ENCODE data around the gene HIGD1B.
"Not testable (repeated sequence)": the region's sequence is repeated elsewhere in the genome, so short reads cannot be mapped to it uniquely, and the experiment has no call there.

The HIGD1B gene

DNA sequence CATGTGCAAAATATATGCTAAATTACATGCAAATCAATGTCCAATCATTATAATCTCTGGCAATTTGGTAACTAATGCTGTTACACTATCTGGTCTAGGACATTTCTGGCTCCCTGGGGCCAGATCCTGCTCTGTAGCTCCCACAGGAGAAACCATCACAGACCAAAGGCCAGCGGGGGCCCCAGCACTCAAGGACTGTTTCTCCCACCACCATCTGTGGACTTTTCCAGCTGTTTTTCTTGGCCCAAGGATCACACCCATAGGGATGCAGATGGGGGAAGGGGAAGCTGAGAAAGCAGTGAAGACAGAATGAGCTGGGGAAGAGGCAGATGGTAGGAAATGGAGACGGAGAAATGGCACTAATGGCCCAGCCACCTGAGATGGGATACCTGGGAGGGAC lies at the start of gene HIGD1B:
Gene HIGD1B, plus strand, starts transcription at position 298 of the 400 bp plus-strand sequence. CDS start 270 bp downstream, outside the sequence.
- DNase-seq = no peak

DNA sequence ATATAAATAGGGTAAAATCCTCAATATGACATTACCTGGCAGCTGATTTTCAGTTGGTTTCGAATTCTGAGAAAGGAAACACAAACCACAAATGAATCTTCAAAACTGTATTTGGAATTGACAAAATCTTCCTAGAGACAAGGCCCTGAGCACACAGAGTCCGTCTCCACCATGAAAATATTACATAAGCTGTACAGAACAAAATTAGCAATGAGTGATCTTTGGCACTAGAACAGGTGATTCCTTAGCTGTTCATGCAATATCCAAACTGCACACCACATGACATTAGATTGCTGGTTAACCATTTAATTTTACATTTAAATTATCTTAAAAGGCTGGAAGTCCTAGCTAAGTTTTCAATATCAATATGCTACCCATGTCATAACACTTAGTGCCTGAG lies 49.3 kb upstream of the HIGD1B start:
- DNase-seq = no peak

DNA sequence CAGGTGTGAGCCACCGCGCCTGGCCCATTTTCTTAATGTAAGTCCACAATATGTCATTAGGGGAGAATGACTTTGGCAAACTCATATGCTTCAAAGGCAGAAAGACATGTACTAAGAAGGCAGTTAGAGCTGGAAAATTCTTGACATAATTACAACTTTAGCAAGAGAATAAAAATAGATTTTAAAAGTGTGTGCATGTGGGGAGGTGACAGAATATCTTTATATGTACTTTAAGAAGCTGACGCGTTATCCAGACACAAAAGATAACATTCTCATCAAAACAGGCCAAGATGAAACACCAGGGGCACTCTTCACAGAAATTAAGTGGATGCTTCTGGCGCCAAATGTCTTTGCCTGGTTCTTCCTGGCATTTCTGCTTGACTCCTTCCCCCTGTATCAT lies 45.8 kb upstream of the HIGD1B start:
- no peak for DNase-seq

DNA sequence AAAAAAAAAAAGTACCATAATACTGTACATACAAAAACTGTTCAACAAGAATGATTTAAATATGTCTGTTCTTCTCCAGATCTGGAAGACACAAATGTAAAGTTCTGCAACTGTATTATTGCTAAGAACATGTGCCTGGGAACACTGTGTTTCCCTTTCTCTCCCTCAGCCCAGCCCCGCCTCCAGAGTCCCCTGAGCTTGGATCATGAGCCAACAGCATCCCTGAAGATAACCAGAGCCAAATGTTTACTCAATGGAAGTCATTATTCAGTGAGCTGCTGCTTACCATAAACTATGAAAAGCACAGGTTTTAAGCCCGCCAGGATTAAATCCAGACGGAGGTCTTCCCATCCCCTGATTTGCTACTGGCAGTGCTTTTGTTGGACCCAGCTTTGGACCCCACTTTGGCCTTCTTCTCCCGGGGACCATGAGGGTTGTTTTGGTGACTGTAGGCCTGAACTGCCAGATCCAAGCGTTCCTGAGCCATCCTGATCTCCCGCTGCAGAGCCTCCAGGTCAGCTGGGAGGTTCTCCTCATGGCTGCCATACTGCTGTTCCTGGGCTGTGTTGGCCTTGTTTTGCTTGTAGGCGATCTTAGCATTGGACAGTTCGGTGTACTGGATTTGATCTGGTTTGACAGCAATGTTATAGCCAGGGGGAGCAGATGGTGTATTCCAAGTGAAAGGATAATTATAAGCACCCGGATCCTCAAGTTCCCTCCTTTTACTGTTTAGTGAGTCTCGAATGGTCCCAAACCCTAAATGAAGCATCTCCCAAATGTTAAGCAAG lies 43.2 kb upstream of the HIGD1B start:
- no peak for DNase-seq

DNA sequence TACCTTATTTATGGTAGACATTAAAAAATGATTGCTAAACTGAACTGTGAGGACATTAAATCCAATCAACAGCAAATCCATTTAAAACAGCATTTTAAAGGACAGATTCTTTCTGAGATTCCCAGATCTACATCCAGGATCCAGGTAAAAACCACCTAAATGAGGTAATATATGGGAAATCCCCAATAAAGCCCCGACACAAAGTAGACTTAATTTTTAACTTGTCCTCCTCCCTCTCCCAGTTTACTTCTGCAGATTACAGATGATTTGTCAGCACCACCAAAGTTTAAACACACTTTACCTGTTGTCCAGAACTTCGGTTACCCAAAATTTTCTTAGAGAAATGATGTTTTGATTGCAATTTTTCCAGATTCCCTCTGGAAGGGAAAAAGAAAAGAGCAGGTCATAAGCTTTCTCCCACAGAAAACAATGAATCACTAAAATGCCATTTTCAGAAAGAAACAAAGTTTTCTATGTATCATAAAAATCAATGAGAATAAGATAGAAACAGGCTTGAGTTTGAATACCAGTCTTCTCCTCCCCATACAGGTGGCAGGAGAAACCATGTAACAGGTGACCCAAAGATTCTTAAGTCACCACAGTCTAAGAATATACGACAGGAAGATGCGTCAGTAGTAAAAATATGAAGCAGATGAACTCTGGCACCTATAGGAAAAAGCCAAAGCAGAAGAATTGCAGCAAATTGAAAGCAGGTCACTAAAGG lies 40.4 kb upstream of the HIGD1B start:
- DNase-seq = no peak

DNA sequence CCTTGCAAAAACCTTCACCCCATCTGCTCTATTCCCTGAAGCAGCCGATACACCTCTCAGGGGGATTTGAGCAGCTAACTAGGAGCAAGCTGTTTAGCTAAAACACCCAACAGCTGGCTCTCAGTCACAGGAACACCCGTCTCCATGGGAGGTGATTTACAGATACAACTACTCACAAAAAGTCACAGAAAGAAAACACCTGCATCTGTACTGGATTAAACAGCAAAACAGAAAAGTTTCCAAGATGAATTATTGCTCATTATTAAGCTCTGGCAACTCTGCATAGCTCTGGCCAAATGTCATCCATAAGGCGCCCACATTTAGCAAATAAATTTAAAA lies 39.9 kb upstream of the HIGD1B start:
- DNase-seq = no peak

DNA sequence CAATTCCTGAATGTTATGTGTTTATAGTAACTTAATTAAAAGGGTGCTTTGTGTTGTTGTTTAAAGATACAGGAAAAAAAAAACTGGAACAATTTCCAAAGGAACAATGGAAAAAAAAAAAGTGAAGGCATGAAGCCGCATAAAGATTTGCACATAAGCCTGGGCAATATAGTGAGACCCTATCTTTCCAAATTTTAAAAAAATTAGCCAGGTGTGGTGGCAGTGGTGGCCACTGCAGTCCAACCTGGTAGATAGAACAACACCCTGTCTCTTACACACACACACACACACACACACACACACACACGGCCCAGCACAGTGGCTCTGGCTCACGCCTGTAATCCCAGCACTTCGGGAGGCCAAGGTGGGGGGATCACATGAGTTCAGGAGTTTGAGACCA lies 39.5 kb upstream of the HIGD1B start:
- DNase-seq = no peak

DNA sequence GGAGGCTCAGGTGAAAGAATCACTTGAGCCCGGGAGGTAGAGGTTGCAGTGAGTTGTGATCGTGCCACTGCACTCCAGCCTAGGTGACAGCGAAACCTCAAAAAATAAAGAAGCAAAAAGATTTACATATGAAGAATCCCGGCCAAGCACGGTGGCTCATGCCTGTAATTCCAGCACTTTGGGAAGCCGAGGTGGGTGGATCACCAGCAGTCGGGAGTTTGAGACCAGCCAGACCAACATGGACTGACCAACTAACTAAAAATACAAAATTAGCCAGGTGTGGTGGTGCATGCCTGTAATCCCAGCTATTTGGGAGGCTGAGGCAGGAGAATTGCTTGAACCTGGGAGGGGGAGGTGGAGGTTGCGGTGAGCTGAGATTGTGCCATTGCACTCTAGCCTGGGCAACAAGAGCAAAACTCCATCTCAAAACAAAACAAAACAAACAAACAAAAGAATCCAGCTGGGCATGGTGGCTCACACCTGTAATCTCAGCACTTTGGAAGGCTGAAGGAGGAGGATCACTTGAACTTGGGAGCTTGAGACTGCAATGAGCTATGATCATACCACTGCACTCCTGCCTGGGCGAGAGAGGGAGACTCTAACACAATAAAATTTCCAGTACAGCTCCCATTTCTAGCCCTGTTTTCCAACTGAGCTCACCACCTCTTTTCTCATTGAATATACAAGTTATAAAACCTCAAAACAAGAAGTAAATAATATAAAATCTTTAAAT lies 38.9 kb upstream of the HIGD1B start:
- not testable (repeated sequence) for DNase-seq

DNA sequence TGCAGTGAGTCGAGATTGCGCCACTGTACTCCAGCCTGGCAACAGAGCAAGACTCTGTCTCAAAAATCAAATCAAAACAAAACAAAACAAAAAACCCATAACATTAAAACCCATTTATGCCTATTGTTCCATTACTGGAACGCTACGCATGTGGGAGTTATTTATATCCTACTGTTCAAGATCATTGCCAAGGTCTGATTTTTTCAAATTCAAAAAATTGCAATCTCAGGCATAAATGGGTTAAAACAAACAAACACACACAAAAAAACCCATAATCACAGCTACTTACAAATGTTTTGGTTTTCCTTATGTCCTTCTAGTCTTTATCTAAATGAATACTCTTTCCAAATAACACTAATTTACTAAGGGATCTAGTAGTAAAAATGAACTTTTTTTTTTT lies 35.4 kb upstream of the HIGD1B start:
- no peak for DNase-seq

DNA sequence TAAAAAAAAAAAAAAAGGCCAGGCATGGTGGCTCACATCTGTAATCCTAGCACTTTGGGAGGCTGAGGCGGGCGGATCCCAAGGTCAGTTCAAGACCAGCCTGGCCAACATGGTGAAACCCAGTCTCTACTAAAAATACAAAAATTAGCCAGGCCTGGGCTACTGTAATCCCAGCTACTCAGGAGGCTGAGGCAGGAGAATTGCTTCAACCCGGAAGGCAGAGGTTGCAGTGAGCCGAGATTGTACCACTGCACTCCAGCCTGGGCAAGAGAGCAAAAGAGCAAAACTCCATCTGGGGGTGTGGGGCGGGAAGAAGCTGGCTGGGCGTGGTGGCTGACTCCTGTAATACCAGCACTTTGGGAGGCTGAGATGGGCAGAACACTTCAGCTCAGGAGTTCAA lies 29.2 kb upstream of the HIGD1B start:
- not testable (repeated sequence) for DNase-seq

DNA sequence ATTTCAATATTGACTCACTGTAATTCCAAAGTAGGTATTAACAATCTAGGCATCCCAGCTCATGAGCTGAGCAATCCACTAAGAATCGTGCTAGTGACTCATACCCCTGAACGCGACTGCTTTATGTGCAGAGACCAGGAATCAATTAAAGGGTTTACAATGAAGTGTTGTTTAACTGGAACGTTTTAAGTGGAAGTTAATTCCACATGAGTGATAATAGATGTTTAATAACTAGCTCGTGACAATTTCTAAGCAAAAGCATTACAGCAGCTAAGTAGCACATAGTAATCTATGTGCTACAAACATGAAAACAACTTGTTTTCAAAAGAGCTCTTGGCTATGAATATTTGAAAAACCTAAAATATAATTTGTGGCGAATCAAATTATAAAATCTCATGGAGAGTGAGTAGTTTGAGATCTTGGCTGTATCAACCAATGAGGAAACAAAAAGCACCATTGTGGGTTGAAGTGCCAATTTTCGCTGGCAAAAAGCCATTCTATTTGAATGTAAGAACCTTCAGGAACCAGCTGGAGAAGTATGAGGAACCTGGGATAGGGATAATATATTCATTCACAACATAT lies 27.0 kb upstream of the HIGD1B start:
- DNase-seq = no peak

DNA sequence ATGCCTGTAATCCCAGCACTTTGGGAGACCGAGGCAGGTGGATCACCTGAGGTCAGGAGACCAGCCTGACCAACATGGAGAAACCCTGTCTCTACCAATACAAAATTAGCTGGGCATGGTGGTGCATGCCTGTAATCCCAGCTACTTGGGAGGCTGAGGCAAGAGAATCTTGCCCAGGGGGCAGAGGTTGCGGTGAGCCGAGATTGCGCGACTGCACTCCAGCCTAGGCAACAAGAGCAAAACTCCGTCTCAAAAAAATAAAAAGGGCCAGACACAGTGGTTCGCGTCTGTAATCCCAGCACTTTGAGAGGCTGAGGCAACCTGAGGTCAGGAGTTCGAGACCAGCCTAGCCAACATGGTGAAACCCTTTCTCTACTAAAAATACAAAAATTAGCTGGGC lies 22.4 kb upstream of the HIGD1B start:
- not testable (repeated sequence) for DNase-seq

DNA sequence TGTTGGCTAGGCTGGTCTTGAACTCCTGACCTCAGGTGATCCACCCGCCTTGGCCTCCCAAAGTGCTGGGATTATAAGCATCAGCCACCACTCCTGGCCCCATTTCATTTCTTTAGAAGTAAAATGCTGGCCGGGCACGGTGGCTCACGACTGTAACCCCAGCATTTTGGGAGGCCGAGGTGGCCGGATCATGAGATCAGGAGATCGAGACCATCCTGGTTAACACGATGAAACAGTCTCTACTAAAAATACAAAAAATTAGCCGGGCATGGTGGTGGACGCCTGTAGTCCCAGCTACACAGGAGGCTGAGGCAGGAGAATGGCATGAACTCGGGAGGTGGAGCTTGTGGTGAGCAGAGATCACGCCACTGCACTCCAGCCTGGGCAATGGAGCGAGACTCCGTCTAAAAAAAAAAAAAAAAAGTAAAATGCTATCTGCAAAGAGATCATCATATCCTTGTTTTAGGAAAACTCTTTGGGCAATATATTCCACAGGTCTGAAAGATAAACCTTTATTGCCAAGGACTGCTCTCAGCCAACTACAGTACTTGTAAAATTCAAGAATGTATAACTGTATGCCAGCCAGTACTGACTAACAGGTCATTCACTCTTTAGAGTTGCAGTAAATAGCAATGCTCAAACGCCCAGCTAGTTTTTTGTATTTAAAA lies 21.4 kb upstream of the HIGD1B start:
- no peak for DNase-seq

DNA sequence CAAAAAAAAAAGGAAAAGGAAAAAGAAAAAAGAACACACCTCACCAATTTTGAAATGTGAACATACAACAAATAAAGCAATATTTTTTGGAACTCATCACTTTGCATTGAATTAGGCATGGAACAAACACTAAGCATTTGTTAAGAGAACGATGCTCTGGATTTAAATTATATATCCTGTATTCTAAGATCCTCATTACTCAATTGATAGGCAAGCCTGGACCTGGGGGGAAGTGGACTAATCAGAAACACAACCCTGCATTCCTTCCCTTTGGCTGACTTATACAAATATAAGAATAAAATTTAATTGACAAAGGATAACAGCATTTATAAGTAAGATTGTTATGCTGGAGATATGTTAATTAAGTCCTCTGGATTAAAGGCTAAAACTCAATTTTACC lies 19.8 kb upstream of the HIGD1B start:
- DNase-seq = no peak

DNA sequence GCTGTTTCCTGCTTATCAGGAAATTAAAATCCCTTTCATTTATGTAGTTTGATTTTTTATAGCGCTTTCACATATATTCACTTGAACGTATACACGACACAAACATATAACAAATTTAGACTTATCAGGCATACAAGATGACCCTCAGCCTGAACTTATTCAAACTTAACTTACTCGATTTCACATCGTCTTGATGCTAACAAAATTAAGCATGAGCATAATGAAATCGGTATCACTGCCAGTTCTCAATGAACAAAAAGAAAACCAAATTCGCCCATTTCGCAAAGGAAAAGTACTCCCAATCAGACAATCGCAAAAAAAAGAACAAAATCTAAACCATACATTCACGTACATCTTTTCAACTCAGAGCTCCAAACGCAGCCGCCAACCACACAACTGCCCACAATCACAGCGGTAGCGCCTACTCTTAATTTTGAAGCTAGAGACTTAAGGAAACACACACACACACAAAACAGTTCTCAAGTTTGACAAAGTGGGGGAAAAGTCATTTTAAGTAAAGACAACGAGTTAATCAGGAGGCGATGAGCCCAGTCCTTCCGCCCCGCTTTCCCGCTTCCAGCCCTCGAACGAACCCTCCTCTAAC lies 18.7 kb upstream of the HIGD1B start:
- DNase-seq = no peak

DNA sequence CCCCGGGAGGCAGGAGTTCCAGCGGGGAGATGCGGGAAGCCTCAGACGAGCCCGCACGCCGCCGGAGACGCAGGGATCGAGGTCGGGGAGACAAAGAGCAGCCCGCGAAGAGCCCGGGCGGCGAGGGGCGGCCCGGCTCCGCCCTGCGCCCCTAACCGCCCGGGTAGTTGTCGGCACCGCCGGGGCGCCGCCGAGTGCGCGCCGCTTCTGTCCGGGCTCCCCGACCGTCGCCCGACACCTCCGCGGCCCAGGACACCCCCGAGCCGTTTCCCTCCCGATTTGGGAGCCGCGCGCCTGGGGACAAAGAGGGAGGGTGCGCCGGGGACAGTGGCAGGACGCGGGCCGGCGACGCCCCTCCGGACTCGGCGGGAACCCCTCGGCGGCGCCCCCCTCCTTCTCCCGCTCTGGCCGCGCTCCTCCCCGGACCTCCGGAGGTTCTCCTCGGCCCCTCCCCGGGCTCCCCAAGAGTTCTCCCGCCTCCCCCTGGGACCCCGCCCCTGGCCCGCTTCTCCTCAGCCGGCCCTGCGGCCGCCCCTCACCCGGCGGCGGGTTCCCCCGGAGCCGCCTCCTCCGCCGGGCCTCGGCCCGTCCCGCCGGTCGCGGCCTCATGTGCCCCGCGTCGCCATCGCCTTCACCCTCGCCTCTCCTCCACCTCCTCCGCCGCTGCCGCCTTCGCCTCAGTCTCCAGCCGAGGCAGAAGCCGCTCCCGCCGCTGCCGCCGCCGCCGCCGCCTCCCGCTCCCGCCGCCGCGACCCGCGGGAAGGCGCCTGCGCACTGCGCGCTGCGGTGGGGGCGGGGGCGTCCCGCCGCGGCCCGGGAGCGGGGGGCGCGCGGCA lies 17.9 kb upstream of the HIGD1B start, which contains the start of gene GJC1:
Gene GJC1, minus strand, starts transcription at position 765 of the 836 bp plus-strand sequence. CDS start 24,470 bp downstream, outside the sequence.
- DNase-seq = no peak

DNA sequence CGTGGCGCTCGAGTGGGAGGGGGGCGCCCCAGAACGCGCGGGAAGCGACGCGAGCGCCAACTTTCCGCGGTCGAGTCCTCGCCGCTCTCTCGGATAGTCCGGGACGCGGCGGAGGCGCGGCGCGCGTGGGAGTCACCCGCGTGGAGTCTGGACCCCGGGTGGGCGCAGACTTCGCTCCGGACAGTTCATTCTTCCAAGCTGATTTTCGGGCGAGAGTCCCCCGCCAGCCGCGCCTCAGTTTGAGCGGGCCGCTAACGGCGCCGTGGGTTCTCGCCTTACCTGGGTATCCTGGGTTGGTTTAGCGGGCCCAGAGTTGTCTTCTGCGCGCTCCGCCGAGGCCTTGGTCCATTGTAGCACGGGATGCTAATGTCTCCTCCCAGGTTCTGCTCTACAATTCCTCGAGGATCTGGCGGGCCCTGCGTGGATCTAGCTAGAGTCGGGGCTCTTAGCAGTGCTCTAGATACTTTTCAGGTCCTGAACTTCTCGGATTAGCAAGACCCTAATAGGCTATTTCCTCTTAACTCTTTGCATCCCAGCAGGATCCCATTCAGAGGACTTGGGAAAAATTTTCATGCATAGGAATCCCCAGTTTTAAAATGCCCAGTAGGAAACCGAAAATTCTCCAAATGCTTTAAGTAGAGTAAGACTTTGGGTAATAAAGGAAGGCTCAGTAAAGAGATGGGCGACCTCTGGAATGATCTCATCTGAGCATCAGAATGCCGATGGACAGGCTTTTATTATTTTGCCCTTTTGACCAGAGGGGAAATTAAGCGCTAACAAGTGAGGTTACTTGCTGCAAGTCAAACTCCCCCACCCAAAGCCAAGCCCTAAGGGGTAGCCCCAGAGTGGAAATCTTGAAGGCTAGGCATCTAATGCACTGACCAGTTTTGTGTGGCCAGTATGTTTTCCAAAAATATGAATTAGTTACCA lies 17.1 kb upstream of the HIGD1B start:
- no peak for DNase-seq

DNA sequence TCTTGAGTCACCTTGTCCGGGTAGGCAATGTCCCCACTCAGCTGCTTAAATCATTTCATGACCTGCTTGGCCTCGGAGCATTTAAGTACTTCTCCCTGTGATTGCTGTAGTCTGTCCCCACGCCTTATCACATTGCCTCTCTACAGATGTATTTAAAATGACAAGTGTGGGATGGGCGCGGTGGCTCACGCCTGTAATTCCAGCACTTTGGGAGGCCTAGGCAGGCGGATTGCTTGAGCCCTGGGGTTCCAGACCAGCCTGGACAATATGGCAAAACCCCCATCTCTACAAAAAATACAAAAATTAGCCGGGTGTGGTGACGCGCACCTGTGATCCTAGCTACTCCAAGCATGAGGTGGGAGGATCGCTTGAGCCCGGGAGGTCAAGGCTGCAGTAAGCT lies 16.3 kb upstream of the HIGD1B start:
- no peak for DNase-seq

DNA sequence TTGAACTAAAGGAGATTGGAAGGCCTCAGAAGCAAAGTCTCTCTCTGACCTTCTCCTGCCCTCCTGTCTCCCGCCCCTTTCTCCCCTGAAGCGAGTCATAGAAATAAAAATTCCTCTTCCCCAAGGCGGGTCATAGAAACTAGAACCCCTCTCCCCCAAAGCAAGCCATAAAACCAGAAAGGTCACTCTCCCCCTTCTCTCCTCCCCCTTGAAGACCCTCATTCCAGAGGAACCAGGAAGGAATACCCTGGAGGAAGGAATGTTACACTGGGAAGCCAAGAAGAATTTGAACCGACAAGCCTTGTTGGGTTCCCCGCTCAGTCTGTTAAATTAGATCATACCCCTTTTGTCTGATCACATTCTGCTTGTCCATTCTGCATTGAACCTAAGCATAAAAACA lies 14.9 kb upstream of the HIGD1B start:
- no peak for DNase-seq

DNA sequence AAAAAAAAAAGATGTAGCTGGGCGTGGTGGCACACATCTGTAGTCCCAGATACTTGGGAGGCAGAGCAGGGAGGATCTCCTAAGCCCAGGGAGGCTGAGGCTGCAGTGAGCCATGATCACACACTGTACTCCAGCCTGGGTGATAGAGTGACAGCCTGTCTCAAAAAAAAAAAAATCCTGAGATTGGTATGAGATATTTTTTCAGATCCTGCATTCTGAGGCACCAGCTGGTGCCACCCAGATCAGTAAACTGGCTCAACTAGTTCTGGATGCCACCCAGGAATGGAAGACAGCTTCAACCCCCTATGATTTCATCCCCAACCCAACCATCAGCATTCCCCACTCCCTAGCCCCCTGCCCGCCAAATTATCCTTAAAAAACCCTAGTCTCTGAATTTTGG lies 10.5 kb upstream of the HIGD1B start:
- DNase-seq = no peak

All from activated naive CD4-positive, alpha-beta T cell (primary cell).